ENCODE results near the gene MEA1.

Gene MEA1

GRCh38 chr6:43013843-43014433 is at the start of gene MEA1, which contains the start of gene KLHDC3:
TSS of gene MEA1 (minus strand) at chr6:43013946. CDS start at chr6:43013813, 133 bp downstream.
TSS of gene KLHDC3 (plus strand) at chr6:43014249. CDS start at chr6:43017193, 2,944 bp downstream.
- H3K4me1 ChIP-seq = peaks cover 0 to 49% (median 41%) of the 10 kb centered on the region in 4 donors
- intact Hi-C loops (cut with DNase I; ENCODE audit: low total_unique reads) = loop anchor here (5.0 kb wide), 3 partner anchors 38 to 108 kb away; partner anchors contain the start of genes CNPY3 and CUL7

GRCh38 chr6:43062818-43063217 is 49.1 kb upstream of the MEA1 start:
- Histone ChIP-seq H3K27ac (no peak overlapping the region), H3K36me3 (peaks cover 16 to 55% (median 30%) of the 10 kb centered on the region in 3 donors), H3K9me3 (no peaks in the 10 kb centered on the region), H3K27me3 (no peaks in the 10 kb centered on the region), H3K4me3 (no peak overlapping the region), H3K4me1 (peaks cover 4 to 27% (median 21%) of the 10 kb centered on the region in 4 donors)
- peak in 1 of 2 donors; percentile 39 for DNase-seq
- no peak for TF ChIP-seq CTCF (IDR thresholded peaks at IDR 0.05)
- intact Hi-C loops (cut with DNase I; ENCODE audit: low total_unique reads) = no loop called here

More at GRCh38 chr6:43013843-43014433, at the start of gene MEA1, which contains the start of gene KLHDC3:
- Histone ChIP-seq H3K36me3 (peaks cover 33 to 53% (median 47%) of the 10 kb centered on the region in 3 donors), H3K4me3 (peak within 1 kb of the TSS; percentile 71 to 83), H3K27ac (peak within 1 kb of the TSS; percentile 86 to 89), H3K9me3 (no peaks in the 10 kb centered on the region), H3K27me3 (no peaks in the 10 kb centered on the region)
- peak; percentile 99 to 100 for DNase-seq
- no peak for TF ChIP-seq CTCF (IDR thresholded peaks at IDR 0.05)

DNA sequence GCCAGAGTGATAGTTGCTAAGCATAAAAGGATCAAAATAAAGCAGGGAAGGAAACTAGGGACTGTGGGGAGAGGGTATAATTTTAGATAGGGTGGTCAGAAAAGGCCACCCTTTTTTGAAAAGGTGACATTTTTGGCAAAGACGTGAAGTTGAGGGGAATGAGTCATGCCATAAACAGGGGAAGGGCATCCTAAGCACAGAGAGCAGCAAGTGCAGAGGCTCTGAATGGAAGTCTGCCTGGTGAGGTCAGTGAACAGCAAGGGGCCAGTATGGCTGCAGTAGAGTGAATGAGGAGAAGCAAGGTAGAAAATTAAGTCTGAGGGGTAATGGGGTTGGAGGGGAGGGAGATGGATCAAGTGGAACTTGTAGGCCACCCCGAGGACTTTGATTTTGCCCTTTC is 48.1 kb upstream of the MEA1 start:
- H3K4me3 ChIP-seq = no peak overlapping the region
- intact Hi-C loops (cut with DNase I; ENCODE audit: low total_unique reads) = no loop called here
- no peaks in the 10 kb centered on the region for H3K27me3 ChIP-seq
- H3K9me3 ChIP-seq = no peaks in the 10 kb centered on the region
- no peak for DNase-seq
- no peak for TF ChIP-seq CTCF (IDR thresholded peaks at IDR 0.05)
- peaks cover 13 to 60% (median 35%) of the 10 kb centered on the region in 3 donors for H3K36me3 ChIP-seq
- H3K4me1 ChIP-seq = peaks cover 4 to 30% (median 21%) of the 10 kb centered on the region in 4 donors
- no peak overlapping the region for H3K27ac ChIP-seq

DNA sequence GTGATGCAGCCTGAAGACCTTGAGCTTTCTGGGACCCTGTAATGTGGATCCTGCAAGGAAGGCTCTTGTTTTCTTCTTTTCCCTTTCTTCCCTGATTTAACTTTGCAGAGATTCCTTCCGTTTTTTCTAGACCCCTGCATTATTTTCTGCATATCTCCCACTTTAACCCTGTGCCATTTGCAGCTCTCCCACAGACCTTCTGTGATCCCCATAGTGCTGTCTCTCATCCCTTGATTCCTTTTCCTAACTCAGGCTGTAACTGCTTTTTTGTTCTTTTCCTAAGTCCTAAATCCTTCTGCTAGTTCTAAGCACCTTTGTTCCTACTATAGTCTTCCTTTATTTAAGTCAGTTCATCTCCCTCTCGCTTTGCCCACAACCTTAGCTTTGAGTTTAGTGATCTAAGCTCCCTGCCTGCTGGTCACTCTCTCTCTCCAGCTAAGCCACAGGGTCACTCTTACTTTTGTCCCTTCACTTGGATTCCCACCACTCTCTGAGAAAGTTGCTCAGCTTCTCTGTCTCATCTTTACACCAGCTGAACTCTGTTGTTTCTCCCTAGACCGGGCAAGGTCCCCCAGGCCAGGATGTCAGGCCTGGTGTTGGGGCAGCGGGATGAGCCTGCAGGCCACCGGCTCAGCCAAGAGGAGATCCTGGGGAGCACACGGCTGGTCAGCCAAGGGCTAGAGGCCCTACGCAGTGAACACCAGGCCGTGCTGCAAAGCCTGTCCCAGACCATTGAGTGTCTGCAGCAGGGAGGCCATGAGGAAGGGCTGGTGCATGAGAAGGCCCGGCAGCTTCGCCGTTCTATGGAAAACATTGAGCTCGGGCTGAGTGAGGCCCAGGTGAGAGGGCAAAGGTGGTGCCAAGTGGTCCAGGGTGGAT is 47.2 kb upstream of the MEA1 start:
- intact Hi-C loops (cut with DNase I; ENCODE audit: low total_unique reads) = no loop called here
- H3K4me3 ChIP-seq = peak overlapping the region; percentile 76 to 92
- no peak for TF ChIP-seq CTCF (IDR thresholded peaks at IDR 0.05)
- H3K4me1 ChIP-seq = peaks cover 4 to 30% (median 21%) of the 10 kb centered on the region in 4 donors
- DNase-seq = no peak
- no peaks in the 10 kb centered on the region for H3K9me3 ChIP-seq
- no peaks in the 10 kb centered on the region for H3K27me3 ChIP-seq
- peaks cover 5 to 60% (median 35%) of the 10 kb centered on the region in 3 donors for H3K36me3 ChIP-seq
- peak overlapping the region in 1 of 2 donors; percentile 91 for H3K27ac ChIP-seq

- peak in 1 of 2 donors; percentile 65 for DNase-seq
- TF ChIP-seq CTCF (IDR thresholded peaks at IDR 0.05) = no peak
- Histone ChIP-seq H3K9me3 (no peaks in the 10 kb centered on the region), H3K27ac (peak overlapping the region; percentile 83 to 91), H3K4me3 (peak overlapping the region; percentile 76 to 92), H3K36me3 (peaks cover 0 to 60% (median 35%) of the 10 kb centered on the region in 3 donors), H3K27me3 (no peaks in the 10 kb centered on the region), H3K4me1 (peaks cover 4 to 30% (median 21%) of the 10 kb centered on the region in 4 donors)
- intact Hi-C loops (cut with DNase I; ENCODE audit: low total_unique reads) = no loop called here
Measured at GRCh38 chr6:43060034-43060754, 46.4 kb upstream of the MEA1 start.

All from tibial artery (tissue), 4 donors.